SK-N-SH (cell line): Measurements from ENCODE around the gene P4HA3. TPM values are rescaled to one million over a fixed set of nuclear protein-coding genes. Genes with fewer than 3 reads are reported as not detected.

Experiments
- CTCF ChIA-PET: fragments of 300-600, 350-600 bp; formaldehyde crosslinking; extraction: SDS; loops from one replicate; lab custom pipeline; 2021; lab: Yijun Ruan, JAX
- POLR2A ChIA-PET: fragments of 350-600 bp; sonication (Branson Sonifier 250); formaldehyde crosslinking; extraction: SDS; loops from one replicate; lab custom pipeline; 2020; ENCODE audit warnings: antibody characterized with exemption, inconsistent platforms; lab: Yijun Ruan, JAX
- DNase-seq: peaks from one replicate; pipeline ENCODE4 v3.0.0; 2012
- H2AFZ ChIP-seq: fragments of 200-600 bp; sonication (generic); 2 replicates; pipeline ENCODE4 v1.8.1; 2016; ENCODE audit warnings: antibody characterized with exemption, mild to moderate bottlenecking, low read depth
- H3F3A ChIP-seq: fragments of 200-600 bp; sonication (generic); replicated peaks from 2 replicates; pipeline ENCODE3; 2016; ENCODE audit warnings: antibody characterized with exemption, mild to moderate bottlenecking; ENCODE audit not compliant: insufficient read depth
- H3K27ac ChIP-seq, 2 experiments: fragments of 200-500 bp in 1 of 2; fragments of 200-600 bp in 1 of 2; sonication (Bioruptor generic) in 1 of 2; sonication (generic), shearing (Covaris generic) in 1 of 2; 2 replicates each; pipeline versions ENCODE4 v1.5.1 to v1.6.1; 2014 to 2016; ENCODE audit warnings: low read depth in 2 of 2, inconsistent platforms in 1 of 2, low read length in 1 of 2, mild to moderate bottlenecking in 1 of 2, mixed read lengths in 1 of 2
- H3K27me3 ChIP-seq: fragments of 200-600 bp; sonication (generic), shearing (Covaris generic); 2 replicates; pipeline ENCODE4 v1.6.1; 2016; ENCODE audit warnings: mixed run types; ENCODE audit not compliant: insufficient read depth
- H3K36me3 ChIP-seq, 2 experiments: fragments of 200-500 bp in 1 of 2; fragments of 200-600 bp in 1 of 2; sonication (Bioruptor generic) in 1 of 2; sonication (generic) in 1 of 2; replicated peaks in 1 of 2; 2 replicates each; pipeline versions ENCODE3 to v1.5.1; 2014 to 2016; ENCODE audit warnings: low read length in 1 of 2, mild to moderate bottlenecking in 1 of 2; ENCODE audit not compliant: insufficient read depth in 2 of 2, control insufficient read depth in 1 of 2
- H3K4me1 ChIP-seq, 2 experiments: fragments of 200-500 bp in 1 of 2; fragments of 200-600 bp in 1 of 2; sonication (Bioruptor generic) in 1 of 2; sonication (generic), shearing (Covaris generic) in 1 of 2; 2 replicates each; pipeline versions ENCODE4 v1.5.1 to v1.6.1; 2014 to 2016; ENCODE audit warnings: low read depth in 1 of 2, low read length in 1 of 2, mixed run types in 1 of 2; ENCODE audit not compliant: insufficient read depth in 2 of 2, control insufficient read depth in 1 of 2
- H3K4me2 ChIP-seq: fragments of 200-600 bp; sonication (generic), shearing (Covaris generic); 2 replicates; pipeline ENCODE4 v1.6.1; 2017; ENCODE audit warnings: mixed run types
- H3K4me3 ChIP-seq, 2 experiments: fragments of 200-500 bp in 1 of 2; fragments of 200-600 bp in 1 of 2; sonication (Bioruptor generic) in 1 of 2; sonication (generic), shearing (Covaris generic) in 1 of 2; 2 replicates each; pipeline versions ENCODE4 v1.5.1 to v1.8.1; 2014 to 2016; ENCODE audit warnings: low read depth in 2 of 2, inconsistent platforms in 1 of 2, low read length in 1 of 2, mild to moderate bottlenecking in 1 of 2, mixed read lengths in 1 of 2, moderate library complexity in 1 of 2
- H3K79me2 ChIP-seq: fragments of 200-600 bp; sonication (generic); 2 replicates; pipeline ENCODE4 v1.8.1; 2017; ENCODE audit warnings: mild to moderate bottlenecking; ENCODE audit not compliant: insufficient read depth
- H3K9ac ChIP-seq: fragments of 200-600 bp; sonication (generic); 2 replicates; pipeline ENCODE4 v1.6.1; 2017; ENCODE audit warnings: mixed run types
- H3K9me2 ChIP-seq: fragments of 200-600 bp; sonication (generic); 2 replicates; pipeline ENCODE4 v1.6.1; 2017; ENCODE audit warnings: mixed run types
- H3K9me3 ChIP-seq: fragments of 200-600 bp; sonication (generic); 2 replicates; pipeline ENCODE4 v1.6.1; 2017; ENCODE audit warnings: mixed run types, mild to moderate bottlenecking, moderate library complexity
- H4K20me1 ChIP-seq: fragments of 200-600 bp; sonication (generic); 2 replicates; pipeline ENCODE4 v1.6.1; 2017; ENCODE audit warnings: mild to moderate bottlenecking, mixed run types; ENCODE audit not compliant: insufficient read depth
- CHD2 ChIP-seq: fragments of 150-350 bp; IDR thresholded peaks from 2 replicates; pipeline ENCODE4 v1.6.1; 2018; ENCODE audit warnings: low read length; ENCODE audit not compliant: partially characterized antibody
- EP300 ChIP-seq, 2 experiments: IDR thresholded peaks; 2 replicates each; pipeline versions ENCODE4 v1.4.0 to v1.6.1; 2012; ENCODE audit warnings: borderline replicate concordance in 1 of 2, low read depth in 1 of 2, low read length in 1 of 2
- EZH2phosphoT487 ChIP-seq: fragments of 200-600 bp; sonication (generic); IDR thresholded peaks from 2 replicates; pipeline ENCODE4 v1.6.1; 2017; ENCODE audit warnings: low read depth, mixed run types, mild to moderate bottlenecking, antibody characterized with exemption, moderate library complexity, borderline replicate concordance
- JUND ChIP-seq: IDR thresholded peaks from 2 replicates; pipeline ENCODE4 v1.4.0; 2012
- MEF2A ChIP-seq: IDR thresholded peaks from 2 replicates; pipeline ENCODE4 v1.4.0; 2012; ENCODE audit warnings: low read depth, borderline replicate concordance
- MXI1 ChIP-seq: IDR thresholded peaks from 2 replicates; pipeline ENCODE4 v1.6.1; 2012; ENCODE audit warnings: mild to moderate bottlenecking, low read depth, low read length, improper control_type of control experiment
- NFIC ChIP-seq: IDR thresholded peaks from 2 replicates; pipeline ENCODE4 v1.4.0; 2012; ENCODE audit warnings: borderline replicate concordance
- POLR2AphosphoS5 ChIP-seq: IDR thresholded peaks from 2 replicates; pipeline ENCODE4 v1.6.1; 2012; ENCODE audit warnings: low read depth, low read length
- RAD21 ChIP-seq: IDR thresholded peaks from 2 replicates; pipeline ENCODE4 v1.6.1; 2012; ENCODE audit warnings: mild to moderate bottlenecking, low read length
- RCOR1 ChIP-seq: fragments of 150-350 bp; IDR thresholded peaks from 2 replicates; pipeline ENCODE4 v1.6.1; 2017; ENCODE audit warnings: antibody characterized with exemption, low read length
- SIN3A ChIP-seq: IDR thresholded peaks from 2 replicates; pipeline ENCODE4 v1.6.1; 2012; ENCODE audit warnings: low read depth, mild to moderate bottlenecking, low read length, moderate library complexity, borderline replicate concordance
- SMC3 ChIP-seq: IDR thresholded peaks from 2 replicates; pipeline ENCODE4 v1.6.1; 2012; ENCODE audit warnings: low read depth, low read length, improper control_type of control experiment
- TAF1 ChIP-seq: IDR thresholded peaks from 2 replicates; pipeline ENCODE4 v1.6.1; 2012; ENCODE audit warnings: low read depth, mild to moderate bottlenecking, low read length, moderate library complexity, borderline replicate concordance
- TCF12 ChIP-seq: IDR thresholded peaks from 2 replicates; pipeline ENCODE4 v1.4.0; 2012
- USF1 ChIP-seq: IDR thresholded peaks from 2 replicates; pipeline ENCODE4 v1.4.0; 2012; ENCODE audit warnings: low read depth, borderline replicate concordance
- YY1 ChIP-seq: IDR thresholded peaks from 2 replicates; pipeline ENCODE4 v1.4.0; 2012; ENCODE audit warnings: low read depth, mild to moderate bottlenecking
- WGBS: methylation state at CpG from one replicate; pipeline ENCODE4 v1.1.6; 2017; ENCODE audit warnings: low lambda C conversion rate; 5-methylcytosine and 5-hydroxymethylcytosine counted together
- polyA plus RNA-seq, 3 experiments: library from polyadenylated mRNA; depleted of rRNA; stranded (reverse); fragments of >200 nt; gene quantifications; 2 replicates each; pipeline ENCODE4 v1.2.3, GENCODE V29; 2012
- TF ChIP-seq, protein P1 (sequence below): fragments of 150-350 bp; IDR thresholded peaks from 2 replicates; pipeline ENCODE4 v1.6.1; 2016; ENCODE audit warnings: mild to moderate bottlenecking, low read depth, low read length
- TF ChIP-seq, protein P2 (sequence below): IDR thresholded peaks from 2 replicates; pipeline ENCODE4; 2012

P4HA3 gene
- polyA plus RNA-seq, 1 of the 3 experiments (the other 2 are of a cell fraction), result 8.4 TPM

DNA sequence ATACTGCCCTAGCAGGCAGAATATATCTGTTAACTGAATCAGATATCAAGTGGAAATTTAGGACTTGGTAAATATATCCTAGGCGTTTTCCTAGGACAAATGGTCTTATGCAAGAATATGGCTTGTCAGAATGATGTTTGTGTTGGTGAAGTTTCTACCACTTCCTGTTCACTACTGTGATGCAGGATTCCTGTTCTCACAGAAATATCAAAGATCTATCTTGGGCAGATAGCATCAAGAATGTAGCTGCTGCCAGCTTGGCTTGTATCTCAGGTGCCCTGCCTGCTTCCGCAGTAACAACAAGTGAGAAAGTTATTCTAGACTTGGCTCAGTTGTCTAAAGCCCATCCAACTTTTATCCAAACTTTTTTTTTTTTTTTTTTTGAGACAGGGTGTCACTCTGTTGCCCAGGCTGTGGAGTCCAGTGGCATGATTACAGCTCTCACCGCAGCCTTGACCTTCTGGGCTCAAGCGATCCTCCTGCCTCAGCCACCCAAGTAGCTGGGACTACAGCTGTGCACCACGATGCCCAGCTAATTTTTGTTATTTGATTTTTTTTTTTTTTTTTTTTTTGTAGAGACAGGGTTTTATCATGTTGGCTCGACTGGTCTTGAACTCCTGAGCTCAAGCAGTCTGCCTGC is 79.0 kb downstream of the P4HA3 start:
- H2AFZ ChIP-seq, result no peak overlapping the region
- no peaks in the 10 kb centered on the region for H3K27me3 ChIP-seq
- 97% methylated on average over 6 of the region's 6 CpGs for WGBS
- no peaks in the 10 kb centered on the region for H3K4me1 ChIP-seq
- no peak overlapping the region for H3K27ac ChIP-seq
- H4K20me1 ChIP-seq, result no peaks in the 10 kb centered on the region
- H3K4me2 ChIP-seq, result no peak overlapping the region
- TF ChIP-seq TCF12 (no peak), SIN3A (no peak), POLR2AphosphoS5 (no peak), MEF2A (no peak), USF1 (no peak), TAF1 (no peak), YY1 (no peak), EP300 (IDR thresholded peaks at IDR 0.05; ENCODE audit: borderline replicate concordance in 1 of 2, low read depth in 1 of 2, low read length in 1 of 2) (no peak), RCOR1 (no peak), CHD2 (no peak), MXI1 (no peak), NFIC (no peak), RAD21 (no peak)
- TF ChIP-seq, protein P1, sequence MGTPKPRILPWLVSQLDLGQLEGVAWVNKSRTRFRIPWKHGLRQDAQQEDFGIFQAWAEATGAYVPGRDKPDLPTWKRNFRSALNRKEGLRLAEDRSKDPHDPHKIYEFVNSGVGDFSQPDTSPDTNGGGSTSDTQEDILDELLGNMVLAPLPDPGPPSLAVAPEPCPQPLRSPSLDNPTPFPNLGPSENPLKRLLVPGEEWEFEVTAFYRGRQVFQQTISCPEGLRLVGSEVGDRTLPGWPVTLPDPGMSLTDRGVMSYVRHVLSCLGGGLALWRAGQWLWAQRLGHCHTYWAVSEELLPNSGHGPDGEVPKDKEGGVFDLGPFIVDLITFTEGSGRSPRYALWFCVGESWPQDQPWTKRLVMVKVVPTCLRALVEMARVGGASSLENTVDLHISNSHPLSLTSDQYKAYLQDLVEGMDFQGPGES, result no peak
- DNase-seq, result no peak
- H3K9me3 ChIP-seq, result no peaks in the 10 kb centered on the region
- no peaks in the 10 kb centered on the region for H3K79me2 ChIP-seq
- H3K36me3 ChIP-seq, result peaks cover 53 to 80% of the 10 kb centered on the region in 2 experiments
- ChIA-PET POLR2A (interaction anchor here (0.7 kb wide), 1 partner anchor 111 kb away, joined by 3 read pairs; no protein-coding TSS in a partner anchor), CTCF (interaction anchor here (0.7 kb wide), 1 partner anchor 23 kb away, joined by 3 read pairs; no protein-coding TSS in a partner anchor)
- H3K4me3 ChIP-seq, result no peak overlapping the region
- no peak overlapping the region for H3K9ac ChIP-seq
- H3F3A ChIP-seq, result no peaks in the 10 kb centered on the region
- H3K9me2 ChIP-seq, result no peaks in the 10 kb centered on the region

DNA sequence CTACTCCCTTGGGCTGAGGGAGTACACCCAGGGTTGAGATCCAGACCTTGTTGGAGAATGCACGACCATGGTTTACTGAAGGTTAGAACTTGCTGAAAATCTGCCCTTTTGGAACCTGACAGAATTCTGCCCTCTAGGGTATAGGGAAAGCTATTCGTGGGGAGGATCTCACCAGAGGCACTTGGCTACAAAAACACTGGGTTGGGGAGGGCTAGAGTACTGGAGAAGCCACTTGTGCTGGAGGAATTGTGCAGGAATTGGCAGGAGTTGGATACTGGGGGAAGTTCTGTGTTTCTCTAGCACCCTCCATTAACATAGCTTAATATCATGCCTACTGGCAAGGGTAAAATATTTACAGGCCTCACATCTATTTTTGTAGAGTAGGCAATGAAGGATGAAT is 84.5 kb downstream of the P4HA3 start:
- Histone ChIP-seq H2AFZ (no peak overlapping the region), H3K4me2 (no peak overlapping the region), H3K27ac (no peak overlapping the region), H3K36me3 (peaks cover 36 to 59% of the 10 kb centered on the region in 2 experiments), H4K20me1 (no peaks in the 10 kb centered on the region), H3K4me1 (peaks cover 0 to under 1% of the 10 kb centered on the region in 2 experiments; a peak in 1 of 4 replicates), H3K79me2 (0 out of 2 replicates have a peak, but pooled peaks cover 10% of the 10 kb centered on the region), H3F3A (peaks cover 2% of the 10 kb centered on the region), H3K9ac (no peak overlapping the region), H3K9me2 (no peaks in the 10 kb centered on the region), H3K4me3 (no peak overlapping the region), H3K9me3 (no peaks in the 10 kb centered on the region), H3K27me3 (no peaks in the 10 kb centered on the region)
- 100% methylated on average over 2 of the region's 2 CpGs for WGBS
- POLR2A ChIA-PET, result no interaction called here
- DNase-seq, result no peak
- TF ChIP-seq SMC3, result no peak
- no peak for TF ChIP-seq JUND
- no peak for TF ChIP-seq POLR2AphosphoS5
- TF ChIP-seq EZH2phosphoT487, result no peak
- TF ChIP-seq, protein P2, sequence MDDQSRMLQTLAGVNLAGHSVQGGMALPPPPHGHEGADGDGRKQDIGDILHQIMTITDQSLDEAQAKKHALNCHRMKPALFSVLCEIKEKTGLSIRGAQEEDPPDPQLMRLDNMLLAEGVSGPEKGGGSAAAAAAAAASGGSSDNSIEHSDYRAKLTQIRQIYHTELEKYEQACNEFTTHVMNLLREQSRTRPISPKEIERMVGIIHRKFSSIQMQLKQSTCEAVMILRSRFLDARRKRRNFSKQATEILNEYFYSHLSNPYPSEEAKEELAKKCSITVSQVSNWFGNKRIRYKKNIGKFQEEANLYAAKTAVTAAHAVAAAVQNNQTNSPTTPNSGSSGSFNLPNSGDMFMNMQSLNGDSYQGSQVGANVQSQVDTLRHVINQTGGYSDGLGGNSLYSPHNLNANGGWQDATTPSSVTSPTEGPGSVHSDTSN, result no peak
- CTCF ChIA-PET, result no interaction called here
